ENCODE results near the gene C6orf62. TPM values are rescaled to one million over a fixed set of nuclear protein-coding genes. Genes with fewer than 3 reads are reported as not detected.

Gene C6orf62
- total and polyA plus RNA-seq, 2 of the 4 experiments (the other 2 are of a cell fraction), result 47.5 to 50.7 TPM

DNA sequence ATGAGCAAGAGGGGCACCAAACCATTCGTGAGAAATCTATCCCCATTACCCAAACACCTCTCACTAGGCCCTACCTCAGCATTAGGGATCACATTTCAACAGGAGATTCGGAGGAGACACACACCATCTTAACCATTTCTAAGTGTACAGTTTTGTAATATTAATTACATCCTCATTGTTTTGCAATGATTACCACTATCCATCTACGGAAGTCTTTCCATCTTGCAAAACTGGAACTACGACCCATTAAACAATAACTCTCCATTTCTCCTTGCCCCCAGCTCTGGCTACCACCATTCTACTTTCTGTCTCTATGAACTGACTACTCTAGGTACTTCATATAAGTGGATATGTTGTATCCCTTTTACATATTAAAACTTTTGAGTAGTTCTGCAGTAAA is 32.0 kb downstream of the C6orf62 start:
- dilution Hi-C loops (cut with HindIII; ENCODE audit: low sequenced_read_pairs, unreplicated experiment), result no loop called here
- POLR2A ChIA-PET (ENCODE audit: unreplicated experiment), result no interaction called here
- 80% methylated on average over 1 of the region's 4 CpGs; no CpG with 5 or more reads in 1 of the 2 experiments for WGBS, 2 experiments (ENCODE audit: extremely low coverage in 2 of 2, insufficient read length in 1 of 2)

More for the DNA sequence above, 32.0 kb downstream of the C6orf62 start:
- no peak overlapping the region for H4K5ac ChIP-seq (ENCODE audit: low read depth, low read length)
- TF ChIP-seq, protein P1, sequence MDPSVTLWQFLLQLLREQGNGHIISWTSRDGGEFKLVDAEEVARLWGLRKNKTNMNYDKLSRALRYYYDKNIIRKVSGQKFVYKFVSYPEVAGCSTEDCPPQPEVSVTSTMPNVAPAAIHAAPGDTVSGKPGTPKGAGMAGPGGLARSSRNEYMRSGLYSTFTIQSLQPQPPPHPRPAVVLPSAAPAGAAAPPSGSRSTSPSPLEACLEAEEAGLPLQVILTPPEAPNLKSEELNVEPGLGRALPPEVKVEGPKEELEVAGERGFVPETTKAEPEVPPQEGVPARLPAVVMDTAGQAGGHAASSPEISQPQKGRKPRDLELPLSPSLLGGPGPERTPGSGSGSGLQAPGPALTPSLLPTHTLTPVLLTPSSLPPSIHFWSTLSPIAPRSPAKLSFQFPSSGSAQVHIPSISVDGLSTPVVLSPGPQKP (IDR thresholded peaks at IDR 0.05; ENCODE audit: borderline replicate concordance, low read depth, low read length), result no peak
- no peak for TF ChIP-seq BHLHE40 (IDR thresholded peaks at IDR 0.05; ENCODE audit: low read depth, low read length)
- TF ChIP-seq, protein P2, sequence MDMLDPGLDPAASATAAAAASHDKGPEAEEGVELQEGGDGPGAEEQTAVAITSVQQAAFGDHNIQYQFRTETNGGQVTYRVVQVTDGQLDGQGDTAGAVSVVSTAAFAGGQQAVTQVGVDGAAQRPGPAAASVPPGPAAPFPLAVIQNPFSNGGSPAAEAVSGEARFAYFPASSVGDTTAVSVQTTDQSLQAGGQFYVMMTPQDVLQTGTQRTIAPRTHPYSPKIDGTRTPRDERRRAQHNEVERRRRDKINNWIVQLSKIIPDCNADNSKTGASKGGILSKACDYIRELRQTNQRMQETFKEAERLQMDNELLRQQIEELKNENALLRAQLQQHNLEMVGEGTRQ (IDR thresholded peaks at IDR 0.05; ENCODE audit: low read depth, low read length), result no peak
- TF ChIP-seq MAZ (IDR thresholded peaks at IDR 0.05; ENCODE audit: borderline replicate concordance, low read depth, low read length), result no peak
- TF ChIP-seq RCOR1 (IDR thresholded peaks at IDR 0.05; ENCODE audit: insufficient replicate concordance, low read length), result no peak
- TF ChIP-seq RAD21 (IDR thresholded peaks at IDR 0.05; ENCODE audit: low read length), result no peak
- no peak for TF ChIP-seq CHD1 (IDR thresholded peaks at IDR 0.05; ENCODE audit: low read depth, low read length)
- no peak for TF ChIP-seq NFE2L2 (IDR thresholded peaks at IDR 0.05; ENCODE audit: low read depth, low read length)
- TF ChIP-seq CEBPB (IDR thresholded peaks at IDR 0.05; ENCODE audit: low read depth, low read length), result no peak
- no peak for TF ChIP-seq POLR2A (IDR thresholded peaks at IDR 0.05; ENCODE audit: low read depth, low read length)
- no peak for TF ChIP-seq MAFK (IDR thresholded peaks at IDR 0.05; ENCODE audit: low read depth, low read length)
- no peak for TF ChIP-seq FOS (IDR thresholded peaks at IDR 0.05; ENCODE audit: low read depth, low read length)
- TF ChIP-seq SMC3 (IDR thresholded peaks at IDR 0.05; ENCODE audit: low read depth, low read length), result no peak
- TF ChIP-seq MXI1 (IDR thresholded peaks at IDR 0.05; ENCODE audit: borderline replicate concordance, low read depth, low read length), result no peak
- in situ Hi-C loops (cut with MboI; ENCODE audit: low sequenced_read_pairs) (no loop called here), intact Hi-C loops (cut with micrococcal nuclease) (no loop called here)
- H3K4me2 ChIP-seq (ENCODE audit: low read depth, low read length), result no peak overlapping the region
- H2BK20ac ChIP-seq (ENCODE audit: low read depth, low read length), result no peak overlapping the region
- no peak overlapping the region for H2BK5ac ChIP-seq (ENCODE audit: low read depth, low read length, poor library complexity, severe bottlenecking)
- H3K27ac ChIP-seq (ENCODE audit: insufficient read depth, low read length), result no peak overlapping the region
- H3K27me3 ChIP-seq (ENCODE audit: control insufficient read depth, insufficient read depth, low read length), result no peaks in the 10 kb centered on the region
- no peak overlapping the region for H3K4me3 ChIP-seq (ENCODE audit: insufficient read depth, low read depth, low read length)
- H3K9ac ChIP-seq (ENCODE audit: low read depth, low read length), result no peak overlapping the region
- no peak overlapping the region for H4K8ac ChIP-seq (ENCODE audit: low read depth in 2 of 2, low read length in 2 of 2)
- DNase-seq (no peak), ATAC-seq (ENCODE audit: low read depth) (no peak)
- no peaks in the 10 kb centered on the region for H3K9me3 ChIP-seq (ENCODE audit: control insufficient read depth, insufficient read depth, low read length)
- no peaks in the 10 kb centered on the region for H3K4me1 ChIP-seq (ENCODE audit: control insufficient read depth, insufficient read depth, low read length)
- no peak overlapping the region for H3K4ac ChIP-seq (ENCODE audit: low read depth, low read length)
- no peak overlapping the region for H2AK5ac ChIP-seq (ENCODE audit: low read depth, low read length)
- no peaks in the 10 kb centered on the region for H3K9me1 ChIP-seq (ENCODE audit: insufficient read depth, low read length)
- CTCF ChIA-PET, result no interaction called here
- no peak overlapping the region for H4K91ac ChIP-seq (ENCODE audit: insufficient read depth, low read depth, low read length)
- H4K20me1 ChIP-seq (ENCODE audit: insufficient read depth, low read length), result no peaks in the 10 kb centered on the region
- H3K14ac ChIP-seq (replicated peaks; ENCODE audit: low read depth, low read length), result no peak overlapping the region
- no peaks in the 10 kb centered on the region for H3K36me3 ChIP-seq (ENCODE audit: control insufficient read depth, insufficient read depth, low read length)
- H2BK120ac ChIP-seq (ENCODE audit: low read depth, low read length), result no peak overlapping the region
- H2BK15ac ChIP-seq (ENCODE audit: low read depth, low read length), result no peak overlapping the region
- no peak overlapping the region for H3K56ac ChIP-seq (ENCODE audit: extremely low read depth, insufficient read depth, low read length)
- H2AK9ac ChIP-seq (replicated peaks; ENCODE audit: low read depth, low read length, poor library complexity), result no peak overlapping the region
- no peaks in the 10 kb centered on the region; a peak in 1 of 4 replicates for H3K79me1 ChIP-seq (ENCODE audit: low read depth in 1 of 2, low read length in 2 of 2)
- no peak overlapping the region for H3K23ac ChIP-seq (ENCODE audit: low read depth, low read length)
- H2AFZ ChIP-seq (replicated peaks; ENCODE audit: low read length, poor library complexity), result no peak overlapping the region
- no TSS peak for BruUV-seq (replicated peaks)
- H3K18ac ChIP-seq (ENCODE audit: low read depth, low read length), result no peak overlapping the region

Data from IMR-90 (cell line).